Activated CD4-positive, alpha-beta T cell treated with anti-CD3 and anti-CD28 coated beads for 4 hours (primary cell): ENCODE measurements around the gene AKIRIN2.

ENCODE experiments used
- DNase-seq, 2 donors: peaks; one replicate each; pipeline ENCODE4 v3.0.0-alpha.2; 2020

Gene AKIRIN2

GRCh38 chr6:87701676-87702588, at the start of gene AKIRIN2:
Gene AKIRIN2 (minus strand): TSS chr6:87702233. CDS start chr6:87701684, 549 bp downstream.
- peak; percentile 95 to 96 for DNase-seq

- DNase-seq: no peak
Observed at GRCh38 chr6:87747646-87748045, 45.6 kb upstream of the AKIRIN2 start.

DNA sequence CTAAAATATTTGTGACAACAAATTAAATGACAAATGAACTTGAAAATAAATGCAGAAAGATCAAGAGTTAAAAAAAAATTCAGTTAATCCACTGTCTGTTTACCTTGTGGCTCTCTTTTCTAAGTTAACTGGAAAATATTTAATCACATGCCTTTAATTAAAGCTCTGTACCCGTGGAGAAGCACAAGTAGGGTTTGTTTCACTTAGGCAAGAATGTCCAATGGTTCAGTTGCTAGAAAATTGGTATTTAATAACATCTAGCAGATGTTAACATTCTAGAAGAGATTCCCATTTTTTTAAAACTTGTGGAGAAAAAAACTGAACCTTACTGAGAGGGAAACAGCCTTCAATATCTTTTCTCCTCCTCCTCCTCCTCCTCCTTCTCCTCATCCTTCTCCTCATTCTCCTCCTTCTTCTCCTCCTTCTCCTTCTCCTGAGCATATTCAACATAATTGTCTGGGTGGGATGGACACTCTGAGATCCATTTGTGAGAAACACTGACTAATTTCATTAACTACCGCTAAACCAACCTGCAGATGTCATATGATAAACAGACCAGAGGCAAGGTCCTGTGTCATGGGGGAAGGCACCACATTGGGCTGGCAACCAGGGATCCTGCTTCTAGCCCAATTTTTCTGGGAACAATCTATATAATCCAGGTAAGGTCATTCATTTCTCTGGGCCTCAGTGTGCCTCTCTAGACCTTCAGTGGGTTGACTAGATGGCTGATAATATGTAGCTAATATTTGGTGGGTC, 44.1 kb upstream of the AKIRIN2 start:
- DNase-seq: no peak

DNA sequence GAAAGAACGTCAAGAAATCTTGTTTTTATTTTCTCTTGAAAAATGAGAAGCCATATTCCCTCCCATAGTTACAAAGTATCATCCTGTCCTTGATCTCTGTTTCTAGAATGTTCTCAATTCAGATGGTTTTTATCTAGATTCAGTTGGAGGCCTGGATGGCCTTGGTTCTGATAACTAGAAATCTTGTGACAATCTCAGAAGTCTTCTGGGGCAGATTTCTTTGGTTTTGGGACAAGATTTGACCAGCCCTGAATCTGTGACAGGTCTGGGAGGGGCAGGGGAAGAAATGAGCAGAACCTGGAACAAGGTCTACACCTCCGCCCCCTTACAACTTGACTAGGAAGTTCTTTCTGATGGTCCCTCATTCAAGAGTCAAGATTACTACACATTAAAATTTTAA, 41.4 kb upstream of the AKIRIN2 start:
- no peak for DNase-seq

DNA sequence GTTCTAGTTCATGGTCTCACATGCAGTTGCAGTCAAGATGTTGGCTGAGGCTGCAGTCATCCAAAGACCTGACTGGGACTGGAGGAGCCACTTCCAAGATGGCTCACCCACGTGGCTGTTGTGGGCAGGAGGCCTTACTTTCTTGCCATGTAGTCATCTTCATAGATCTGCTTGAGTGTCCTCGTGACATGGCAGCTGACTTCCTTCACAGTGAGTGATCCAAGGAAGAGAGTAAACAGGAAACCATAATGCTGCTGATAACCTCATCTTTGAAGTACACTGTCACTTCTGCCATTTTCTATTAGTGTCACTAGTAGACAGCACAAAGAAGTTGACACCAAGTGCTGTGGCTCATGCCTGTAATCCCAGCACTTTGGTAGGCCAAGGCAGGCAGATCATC, 40.1 kb upstream of the AKIRIN2 start:
- peak; percentile 5 to 22 for DNase-seq

GRCh38 chr6:87741001-87741650, 39.1 kb upstream of the AKIRIN2 start:
- DNase-seq: no peak

DNA sequence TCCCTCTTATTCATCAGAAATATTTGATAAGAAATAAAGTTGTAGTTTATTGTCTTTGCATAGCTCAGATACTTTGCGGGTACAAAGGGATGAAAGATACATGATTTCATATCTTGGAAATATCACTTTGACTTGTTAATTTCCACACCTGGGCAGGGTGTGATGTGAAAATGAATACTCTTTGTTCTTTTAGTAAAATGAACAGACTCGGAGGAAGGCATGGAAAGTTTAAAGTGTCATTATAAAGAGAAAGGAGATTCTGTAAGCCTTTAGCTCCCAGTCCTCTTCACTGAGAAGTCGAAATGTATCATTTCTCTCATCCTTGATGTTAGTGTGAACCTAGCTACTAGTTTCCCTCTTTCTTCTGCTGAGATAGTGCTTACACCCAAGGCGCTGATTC, 36.7 kb upstream of the AKIRIN2 start:
- DNase-seq: no peak

DNA sequence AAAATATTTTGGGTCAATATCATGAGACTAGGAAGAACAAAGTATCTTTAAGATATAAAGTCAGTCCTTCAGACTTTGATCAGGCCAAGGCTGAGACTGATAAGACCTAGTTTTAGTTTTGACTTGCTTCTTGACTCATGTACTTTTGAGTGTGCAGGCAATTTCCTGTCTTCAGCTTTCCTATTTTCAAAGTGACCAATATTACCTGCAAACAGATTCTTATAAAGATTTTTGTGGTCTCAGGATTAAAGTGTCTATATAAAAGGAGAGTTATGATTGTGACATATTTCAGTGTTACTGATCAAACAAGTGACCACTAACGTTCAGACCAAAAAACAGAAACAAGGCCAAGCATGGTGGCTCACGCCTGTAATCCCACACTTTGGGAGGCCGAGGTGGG, 36.0 kb upstream of the AKIRIN2 start:
- DNase-seq: no peak

DNA sequence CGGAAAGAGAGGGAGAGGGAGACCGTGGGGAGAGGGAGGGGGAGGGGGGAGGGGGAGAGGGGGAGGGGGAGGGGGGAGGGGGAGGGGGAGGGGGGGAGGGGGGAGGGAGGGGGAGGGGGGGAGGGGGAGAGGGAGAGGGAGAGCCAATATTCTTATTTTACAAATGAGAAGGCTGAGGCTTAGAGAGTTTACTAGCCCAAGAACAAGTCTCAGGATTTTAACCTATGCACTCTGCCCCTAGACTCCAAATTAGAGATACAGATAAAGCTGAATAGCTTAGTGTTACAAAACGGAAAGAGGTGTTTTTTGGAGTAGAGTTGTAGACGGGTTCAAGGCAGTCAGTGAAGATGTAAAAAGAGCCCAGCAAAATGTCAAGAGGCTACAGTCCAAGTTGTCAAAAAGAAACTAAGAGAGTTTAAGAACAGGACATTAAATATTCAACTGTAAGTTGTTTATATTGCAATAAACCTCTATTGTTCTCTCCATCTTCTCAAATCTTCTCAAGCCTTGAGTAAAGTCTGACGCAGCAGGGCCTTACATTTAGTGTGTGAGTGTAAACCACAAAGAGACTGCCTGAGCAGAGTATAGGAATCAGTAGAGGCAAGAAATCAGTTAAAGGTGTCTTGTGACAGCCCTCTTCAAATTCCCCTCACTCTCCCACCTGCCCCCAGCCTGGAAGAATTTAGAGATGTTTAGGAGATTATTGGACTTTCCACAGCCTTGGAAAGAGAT, 34.9 kb upstream of the AKIRIN2 start:
- no peak for DNase-seq

DNA sequence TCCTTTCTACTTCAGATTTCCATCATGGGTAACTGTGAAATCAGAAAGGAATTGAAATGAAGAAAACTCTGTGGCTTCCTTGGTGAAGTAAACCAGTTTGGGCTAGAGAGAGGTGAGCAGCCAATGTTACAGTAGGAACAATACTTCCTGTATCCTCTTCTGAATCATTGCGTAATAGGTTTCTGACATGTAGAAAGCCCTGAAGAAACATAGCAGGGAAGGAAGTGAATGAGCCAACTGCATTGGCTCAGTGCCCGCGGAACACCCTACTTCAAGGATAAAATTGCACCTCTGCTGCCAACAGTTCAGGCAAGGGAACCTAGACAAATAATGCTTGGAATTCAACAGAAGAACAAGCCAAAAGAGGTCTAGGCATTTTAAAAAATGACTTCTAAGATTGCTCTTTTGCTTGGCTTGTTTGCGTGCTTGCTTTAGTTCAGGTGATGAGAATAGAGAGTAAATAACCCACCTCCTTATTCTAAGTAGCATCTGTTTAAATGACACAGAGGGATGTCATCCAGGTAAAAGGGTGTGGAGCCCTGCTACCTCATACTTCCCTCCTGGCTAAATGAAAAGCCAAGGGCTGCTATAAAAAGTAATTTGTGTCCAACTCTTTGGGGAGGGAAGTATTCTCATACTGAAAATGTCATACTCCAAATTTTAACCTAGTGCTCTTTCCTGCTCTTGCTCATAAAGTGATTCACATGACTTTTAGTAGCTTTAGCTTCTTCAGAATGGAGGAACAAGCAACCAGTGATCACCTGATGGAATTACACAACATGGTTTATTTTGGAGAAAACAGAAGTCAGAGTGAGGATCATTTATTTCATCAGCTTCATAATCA, 30.0 kb upstream of the AKIRIN2 start:
- peak; percentile 14 to 21 for DNase-seq

GRCh38 chr6:87731080-87731479, 29.0 kb upstream of the AKIRIN2 start:
- DNase-seq: no peak

GRCh38 chr6:87729965-87730719, 28.1 kb upstream of the AKIRIN2 start:
- DNase-seq: no peak

GRCh38 chr6:87728706-87729105, 26.7 kb upstream of the AKIRIN2 start:
- no peak for DNase-seq

DNA sequence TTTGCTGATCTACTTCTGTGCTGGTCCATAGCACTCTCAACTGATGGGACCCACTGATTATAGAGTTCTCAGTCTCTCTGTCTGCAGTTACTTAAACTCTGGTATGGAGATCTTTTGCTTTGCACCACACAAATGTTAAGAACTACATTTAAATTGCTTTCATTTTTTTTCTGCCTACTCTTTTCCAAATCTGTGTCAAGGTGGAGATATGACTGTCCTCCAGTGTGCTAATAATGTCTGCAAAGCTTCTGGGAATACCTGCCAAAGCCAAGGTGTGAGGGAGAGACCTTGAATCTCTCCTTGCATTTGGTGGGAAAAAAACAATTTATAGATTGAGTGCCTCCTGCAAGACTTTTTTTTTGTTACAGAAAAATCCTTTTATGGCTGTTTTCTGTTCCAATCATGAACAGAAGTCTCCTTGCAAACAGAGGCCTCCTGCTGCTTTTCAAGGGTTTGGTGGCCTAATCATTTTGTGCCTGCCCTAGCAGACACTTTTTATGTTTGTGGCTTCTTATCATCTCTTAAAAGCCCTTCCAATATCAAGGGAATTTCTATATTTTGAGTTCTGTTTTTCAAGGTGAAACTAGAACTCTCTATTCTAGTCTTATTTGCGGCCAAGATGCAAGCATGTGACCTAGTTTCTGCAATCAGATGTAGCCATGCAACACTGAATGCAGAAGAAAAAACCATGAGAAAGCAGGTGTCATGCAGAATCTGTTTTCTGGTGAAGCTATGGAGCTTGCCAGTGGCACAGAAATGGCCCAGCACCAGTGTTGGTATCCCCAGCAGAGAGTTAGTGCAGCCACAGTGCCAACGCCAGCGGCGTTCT, 23.2 kb upstream of the AKIRIN2 start:
- DNase-seq: no peak

DNA sequence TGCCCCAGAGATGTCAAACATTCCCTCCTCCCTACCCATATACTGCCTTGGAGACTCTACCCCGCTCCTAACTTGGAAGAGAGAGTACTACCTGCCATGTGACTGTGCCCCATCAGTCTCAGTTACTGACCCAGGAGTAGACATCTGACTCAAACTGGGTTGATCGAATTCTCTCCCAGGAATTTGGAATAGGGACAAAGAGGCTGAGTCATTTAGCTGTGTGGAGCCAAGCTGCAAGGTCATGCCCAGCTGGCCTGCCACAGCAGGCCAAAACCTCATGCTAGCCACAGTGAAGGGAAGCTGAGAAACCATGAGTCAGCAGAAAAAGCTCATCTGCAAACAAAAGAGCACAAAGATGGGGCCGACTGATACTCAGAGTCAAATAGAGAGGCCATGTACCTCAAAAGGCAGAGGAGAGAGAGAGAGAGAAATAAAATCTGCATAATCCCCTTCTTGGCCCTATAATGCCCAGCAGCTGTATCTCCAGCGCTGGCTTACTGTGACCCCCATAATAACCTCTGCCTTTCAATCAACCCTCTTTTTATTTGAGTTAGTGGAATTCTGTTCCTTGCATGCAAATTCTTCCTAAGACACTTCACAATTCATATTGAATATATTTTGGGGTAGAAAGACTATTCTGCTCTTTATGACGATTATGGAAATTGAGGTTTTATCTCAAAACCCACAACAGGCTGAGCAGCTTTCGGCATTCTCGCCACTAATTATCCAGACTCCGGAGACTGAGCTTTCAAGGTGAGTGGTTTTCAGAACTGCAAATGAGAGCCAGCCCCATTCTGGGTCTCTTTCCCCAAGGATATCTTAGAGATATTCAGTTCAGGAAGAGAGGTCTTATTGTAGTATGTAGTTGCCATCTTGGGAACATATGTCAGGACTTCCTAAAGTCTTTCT, 21.4 kb upstream of the AKIRIN2 start:
- no peak for DNase-seq

DNA sequence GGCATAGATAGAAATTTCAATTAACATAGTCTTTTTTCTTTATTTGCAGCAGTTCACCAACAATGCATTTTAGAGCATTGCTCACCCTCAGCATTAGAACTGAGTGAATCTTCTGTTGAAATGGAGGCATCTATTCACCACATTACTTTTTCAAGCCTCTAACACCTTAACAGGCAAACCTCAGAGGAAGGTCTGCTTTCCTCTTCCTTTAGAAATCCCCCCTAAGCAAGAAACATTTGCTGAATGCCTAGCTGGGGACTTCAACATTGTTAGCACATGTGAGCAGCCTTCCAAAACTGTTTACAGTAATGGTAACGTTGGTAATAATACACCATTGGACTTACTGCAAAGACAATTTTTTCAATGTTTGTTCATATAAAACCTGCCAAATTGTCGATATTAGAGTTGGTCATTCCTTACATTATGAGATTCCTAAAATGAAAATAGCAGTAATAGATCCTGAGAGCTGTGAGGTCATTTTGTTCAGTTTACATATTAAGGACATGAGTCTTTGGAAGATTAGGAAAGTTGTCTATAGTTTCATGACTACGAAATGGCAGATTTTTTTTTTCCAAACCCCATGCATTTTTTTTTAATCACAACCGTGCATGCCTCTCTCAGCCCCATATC, 20.6 kb upstream of the AKIRIN2 start:
- no peak for DNase-seq

GRCh38 chr6:87721311-87721710, 19.3 kb upstream of the AKIRIN2 start:
- DNase-seq: no peak

DNA sequence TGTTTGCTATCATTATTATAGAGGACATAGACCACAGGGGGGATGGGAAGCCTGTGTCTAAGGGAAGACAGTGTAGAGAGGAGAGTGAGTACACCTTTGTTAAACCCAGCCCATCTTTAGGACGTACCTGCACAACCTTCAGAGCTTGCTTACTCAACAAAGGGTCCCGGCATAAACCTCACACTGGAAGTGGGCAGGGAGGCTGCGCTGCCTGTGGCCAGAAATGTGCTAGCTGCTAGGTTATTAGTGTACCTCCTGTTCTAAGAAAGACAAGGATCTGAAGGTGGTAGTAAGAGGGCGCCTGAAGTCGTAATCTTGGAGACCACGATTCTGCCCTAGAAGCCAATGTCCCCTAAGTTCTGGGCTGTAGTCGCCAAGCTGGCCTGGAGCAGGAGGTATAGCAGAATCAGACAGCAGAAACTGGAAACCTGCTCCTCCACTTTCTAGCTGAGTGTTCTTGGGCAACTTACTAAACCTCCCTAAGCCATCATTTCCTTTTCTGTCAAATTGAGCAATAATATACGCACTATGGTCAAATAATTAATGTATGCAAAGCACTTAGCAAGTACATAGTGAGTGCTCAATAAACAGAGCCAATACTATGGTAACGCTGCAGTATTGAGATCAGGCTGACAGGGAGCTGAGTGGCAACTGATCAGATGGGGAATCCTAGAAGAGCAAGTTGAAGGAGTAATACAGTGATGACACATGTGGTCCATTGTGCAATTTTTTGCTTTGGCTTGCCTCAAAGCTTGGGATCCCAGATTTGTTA, 16.8 kb upstream of the AKIRIN2 start:
- no peak for DNase-seq
